GM18526 (cell line): ENCODE measurements around the gene SDF4.

Experiments
- POLR2A ChIP-seq: IDR thresholded peaks from 3 replicates; pipeline ENCODE4 v1.6.1; 2011; ENCODE audit not compliant: insufficient read length; ENCODE audit errors: extremely low read depth

SDF4 gene, protein sequence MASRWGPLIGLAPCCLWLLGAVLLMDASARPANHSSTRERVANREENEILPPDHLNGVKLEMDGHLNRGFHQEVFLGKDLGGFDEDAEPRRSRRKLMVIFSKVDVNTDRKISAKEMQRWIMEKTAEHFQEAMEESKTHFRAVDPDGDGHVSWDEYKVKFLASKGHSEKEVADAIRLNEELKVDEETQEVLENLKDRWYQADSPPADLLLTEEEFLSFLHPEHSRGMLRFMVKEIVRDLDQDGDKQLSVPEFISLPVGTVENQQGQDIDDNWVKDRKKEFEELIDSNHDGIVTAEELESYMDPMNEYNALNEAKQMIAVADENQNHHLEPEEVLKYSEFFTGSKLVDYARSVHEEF

DNA sequence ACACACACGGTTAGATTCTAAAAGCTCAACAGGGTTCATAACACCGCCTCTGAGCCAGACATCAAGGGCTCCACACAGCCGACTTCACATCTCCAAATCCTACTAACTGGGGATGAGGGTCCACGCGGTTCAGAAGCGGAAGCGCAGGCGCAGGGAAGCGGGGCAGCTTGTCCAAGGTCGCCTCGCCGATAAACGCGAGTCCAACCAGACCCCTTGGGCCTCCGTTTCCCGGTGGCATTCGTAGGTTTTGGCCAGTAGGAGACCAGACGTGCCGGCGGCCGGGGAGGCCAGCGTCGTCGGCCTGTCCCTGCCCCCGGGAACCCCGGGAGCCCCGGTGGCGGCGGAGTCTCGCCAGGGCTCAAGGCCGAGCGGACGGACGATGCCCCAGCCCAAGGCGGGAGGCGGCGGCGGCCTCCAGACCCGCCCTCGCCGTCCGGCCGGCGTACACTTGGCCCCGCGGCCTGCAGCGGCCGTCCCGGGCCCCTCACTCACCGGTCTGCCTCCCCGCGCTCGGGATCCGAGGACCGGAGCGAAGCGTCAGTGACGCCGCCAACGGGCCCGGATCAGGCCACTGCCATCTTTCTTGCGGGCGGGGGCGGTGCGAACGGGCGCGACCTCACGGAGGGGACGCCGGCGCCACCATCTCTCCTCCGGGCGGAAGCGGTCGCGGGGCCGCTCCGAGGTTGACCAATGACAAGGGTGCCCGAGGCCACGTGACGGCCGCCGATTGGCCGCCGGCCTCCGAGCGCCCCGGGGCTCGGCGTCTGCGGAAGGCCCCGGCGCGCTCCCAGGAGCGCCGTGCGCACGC lies at the start of gene SDF4:
Gene SDF4 (minus strand): TSS at position 602 of the 808 bp plus-strand sequence. CDS start 3,229 bp downstream, outside the sequence.
- peak; percentile 93 for TF ChIP-seq POLR2A

DNA sequence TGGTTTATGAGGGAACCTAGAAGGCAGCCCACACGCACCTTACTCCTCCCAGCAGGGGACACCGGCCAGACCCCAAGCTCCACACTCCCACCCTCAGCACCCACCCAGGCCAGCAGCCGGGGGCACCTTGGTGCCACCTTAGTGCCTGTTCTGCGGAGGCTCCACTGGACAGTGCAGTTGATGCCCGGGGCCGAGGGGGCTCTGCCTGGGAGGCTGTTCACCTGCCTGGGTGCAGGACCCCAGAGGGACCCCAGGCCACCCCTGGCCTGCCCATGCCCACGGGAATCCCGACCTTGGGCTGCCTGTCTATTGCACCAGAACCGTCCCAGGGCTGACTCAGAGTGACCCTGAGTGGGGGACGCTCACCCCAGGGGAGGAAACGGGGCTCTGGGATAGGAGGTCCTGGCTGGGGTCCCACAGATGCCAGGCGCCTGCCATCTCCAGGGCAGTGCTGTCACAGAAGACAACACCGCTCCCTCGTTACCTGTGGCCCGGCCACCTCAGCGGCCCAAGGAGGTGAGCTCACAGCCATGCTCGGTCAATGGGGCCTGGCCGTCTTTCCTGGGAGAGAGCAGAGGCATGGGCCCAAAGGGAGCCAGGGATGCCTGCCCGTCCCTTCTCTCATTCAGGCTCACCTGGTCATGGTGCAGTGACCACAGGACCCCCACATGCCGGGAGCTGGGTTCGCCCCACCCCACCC lies 49.1 kb upstream of the SDF4 start:
- TF ChIP-seq POLR2A, result no peak

GRCh38 chr1:1279028-1279427 lies 47.2 kb upstream of the SDF4 start:
- TF ChIP-seq POLR2A, result no peak

DNA sequence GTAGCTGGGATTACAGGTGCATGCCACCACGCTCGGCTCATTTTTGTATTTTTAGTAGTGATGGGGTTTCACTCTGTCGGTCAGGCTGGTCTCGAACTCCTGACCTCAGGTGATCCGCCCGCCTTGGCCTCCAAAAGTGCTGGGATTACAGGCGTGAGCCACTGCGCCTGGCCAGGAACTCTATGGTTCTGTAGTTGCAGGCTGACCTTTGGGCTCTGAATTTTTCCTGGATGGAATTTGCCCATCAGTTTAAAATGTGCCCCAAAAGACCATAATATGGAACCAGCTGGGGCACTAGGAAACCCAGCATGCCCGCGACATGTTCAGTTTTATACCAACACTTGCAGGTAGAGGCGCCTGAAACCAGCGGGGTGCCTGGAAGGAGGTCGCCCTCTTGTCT lies 46.8 kb upstream of the SDF4 start:
- TF ChIP-seq POLR2A, result no peak

GRCh38 chr1:1275836-1276235 lies 44.0 kb upstream of the SDF4 start:
- no peak for TF ChIP-seq POLR2A

- TF ChIP-seq POLR2A, result no peak
Observed at GRCh38 chr1:1274931-1275431, 43.2 kb upstream of the SDF4 start.

DNA sequence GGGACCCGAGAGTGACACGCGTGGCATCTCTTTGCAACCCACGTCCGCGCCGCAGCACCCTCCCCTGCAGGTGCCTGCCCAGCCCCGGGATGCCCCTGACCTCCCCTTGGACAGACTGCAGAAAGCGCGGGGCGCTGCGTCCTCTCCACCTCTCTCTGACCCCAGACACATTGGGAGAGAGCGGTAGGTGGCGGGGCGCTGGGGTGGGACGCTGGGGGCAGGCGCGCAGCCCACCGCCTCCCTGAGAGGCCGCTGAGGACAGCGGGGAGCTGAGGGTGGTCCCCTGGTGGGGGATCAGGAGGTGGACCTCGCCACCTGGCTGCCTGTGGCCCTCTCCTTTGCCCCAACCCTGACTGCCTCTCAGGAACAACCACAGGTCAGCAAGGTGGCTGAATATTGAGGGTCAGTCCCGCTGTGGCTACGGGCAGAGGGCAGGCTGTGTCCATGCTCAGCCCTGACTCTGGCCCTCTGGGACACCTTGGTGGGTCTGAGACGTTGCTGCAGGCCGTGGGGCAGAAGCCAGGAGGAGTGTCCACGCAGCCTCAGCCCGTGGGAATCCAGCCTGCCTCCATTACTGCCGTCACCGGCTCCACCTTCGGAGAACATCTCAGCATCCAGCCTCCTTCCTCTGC lies 42.6 kb upstream of the SDF4 start:
- TF ChIP-seq POLR2A, result no peak

DNA sequence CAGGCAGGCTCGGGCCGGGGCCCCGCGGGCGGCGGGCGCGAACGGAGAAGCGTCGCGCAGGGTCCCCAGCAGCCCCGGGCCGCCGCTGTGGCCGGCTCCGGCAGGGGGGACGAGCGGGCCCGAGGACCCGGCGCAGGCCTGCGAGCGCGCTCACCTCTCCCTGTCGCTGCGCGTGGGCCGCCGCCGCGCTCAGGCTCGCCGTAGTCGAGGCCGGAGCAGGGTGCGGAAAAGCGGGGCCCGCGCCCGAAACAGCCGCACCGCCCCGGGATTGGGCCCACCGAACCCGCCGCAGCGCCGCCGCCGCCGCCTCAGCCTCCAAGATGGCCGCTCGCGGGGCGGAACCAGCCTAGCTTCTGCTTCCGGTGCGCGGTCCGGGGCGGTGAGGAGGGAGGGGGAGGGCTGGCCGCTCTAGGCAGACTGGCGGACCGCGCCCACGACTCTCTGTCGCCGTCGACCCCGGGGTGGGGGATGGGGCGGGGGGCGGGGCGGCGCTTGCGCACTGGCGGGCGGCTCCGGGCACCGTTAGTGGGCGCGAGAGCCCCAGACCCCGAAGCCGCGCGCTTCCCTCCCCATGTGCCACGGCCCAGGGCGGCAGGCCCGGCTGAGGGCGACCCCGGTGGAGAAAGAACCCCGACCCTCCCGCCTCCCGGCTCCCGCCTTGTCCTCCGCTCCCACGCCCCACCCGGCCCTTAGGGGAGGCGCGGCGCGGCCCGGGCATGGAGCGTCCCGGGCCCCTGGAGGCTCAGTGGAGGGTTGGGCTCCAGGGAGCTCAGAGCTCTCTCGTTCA lies 41.9 kb upstream of the SDF4 start, which contains the start of gene UBE2J2:
Gene UBE2J2 (minus strand): TSS at position 343 of the 787 bp plus-strand sequence. CDS start 5,862 bp downstream, outside the sequence.
- TF ChIP-seq POLR2A, result peak; percentile 71

- no peak for TF ChIP-seq POLR2A
Observed at GRCh38 chr1:1273209-1273511, 41.4 kb upstream of the SDF4 start.

DNA sequence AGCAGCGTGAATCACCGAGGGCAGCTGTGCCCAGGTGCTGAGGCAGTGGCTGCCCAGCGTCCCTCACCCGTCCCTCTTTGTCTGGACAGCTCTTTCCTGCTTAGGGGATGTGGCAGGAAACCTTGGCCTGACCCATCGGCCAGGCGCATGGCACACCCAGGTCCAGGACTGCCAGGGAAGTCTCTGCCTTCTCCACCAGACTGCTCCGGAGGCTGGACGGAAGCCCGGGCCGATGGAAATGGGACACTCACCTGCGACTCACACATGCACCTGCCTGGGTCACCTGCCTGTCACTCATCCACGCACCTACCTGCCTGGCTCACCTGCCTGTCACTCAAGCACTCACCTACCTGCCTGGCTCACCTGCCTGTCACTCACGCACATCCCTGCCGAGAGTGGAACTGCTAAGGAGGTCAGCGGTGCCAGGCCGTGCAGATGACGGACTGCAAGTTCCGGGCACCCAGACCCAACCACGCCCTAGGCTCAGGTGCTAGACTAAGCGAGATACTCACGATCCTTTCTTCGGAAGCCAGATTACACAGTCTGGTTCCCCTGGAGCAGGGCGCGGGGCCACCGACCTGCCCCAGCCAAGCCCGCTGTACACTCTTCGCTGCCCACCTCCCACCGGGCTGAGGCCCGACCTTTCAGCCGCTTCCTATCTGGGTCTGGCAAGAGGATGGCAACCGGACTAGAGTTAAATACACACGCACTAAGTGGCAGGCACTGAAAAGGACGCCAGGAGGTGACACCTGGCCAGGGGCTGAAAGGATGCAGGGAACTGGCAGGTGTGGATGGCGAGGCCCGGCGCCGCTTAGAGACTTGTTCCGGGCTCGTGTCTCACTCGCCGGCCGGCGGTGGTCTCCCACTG lies 40.8 kb upstream of the SDF4 start:
- no peak for TF ChIP-seq POLR2A

DNA sequence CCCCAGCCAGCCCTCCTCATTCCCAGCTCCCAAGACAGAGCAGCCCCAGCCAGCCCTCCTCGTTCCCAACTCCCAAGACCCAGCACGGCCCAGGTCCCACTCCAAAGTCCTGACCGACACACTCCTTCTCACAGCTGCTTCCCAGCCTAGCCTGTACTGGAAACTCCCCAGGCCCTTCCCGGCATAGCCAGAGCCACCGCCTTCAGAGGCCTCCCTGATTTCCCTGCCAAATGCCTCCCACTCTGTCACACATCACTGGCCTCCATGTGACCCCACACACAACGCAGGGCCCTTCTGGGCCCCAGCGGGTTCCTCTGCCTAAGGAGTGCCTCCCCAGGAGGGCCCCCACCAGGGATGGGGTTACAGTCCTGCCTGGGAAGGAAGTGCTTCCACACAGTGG lies 39.0 kb upstream of the SDF4 start:
- TF ChIP-seq POLR2A, result no peak

- TF ChIP-seq POLR2A, result no peak
Observed at GRCh38 chr1:1268284-1268682, 36.5 kb upstream of the SDF4 start.

- TF ChIP-seq POLR2A, result no peak
Observed at GRCh38 chr1:1267488-1268283, 35.9 kb upstream of the SDF4 start.
